HCT116 (cell line): ENCODE data around the gene SIL1.

Experiments used
- POLR2A ChIP-seq: IDR thresholded peaks from 2 replicates; pipeline ENCODE4 v1.7.0; 2011; ENCODE audit warnings: borderline replicate concordance; ENCODE audit not compliant: insufficient read depth, insufficient read length; ENCODE audit errors: extremely low read depth
- TF ChIP-seq, protein P1 (sequence below), 3 experiments: fragments of 200-600 bp in 1 of 3; sonication (generic) in 1 of 3; IDR thresholded peaks in 2 of 3; conservative IDR thresholded peaks in 1 of 3; 2 replicates each; pipeline ENCODE4 v1.5.1; 2012 to 2017; ENCODE audit warnings: low read depth in 2 of 3, low read length in 2 of 3, antibody characterized with exemption in 1 of 3, borderline replicate concordance in 1 of 3, control low read depth in 1 of 3, mild to moderate bottlenecking in 1 of 3, mixed read lengths in 1 of 3, mixed run types in 1 of 3, moderate library complexity in 1 of 3; ENCODE audit not compliant: insufficient read depth in 1 of 3

GRCh38 chr5:139158791-139159190, 39.4 kb downstream of the SIL1 start:
- TF ChIP-seq, protein P1, sequence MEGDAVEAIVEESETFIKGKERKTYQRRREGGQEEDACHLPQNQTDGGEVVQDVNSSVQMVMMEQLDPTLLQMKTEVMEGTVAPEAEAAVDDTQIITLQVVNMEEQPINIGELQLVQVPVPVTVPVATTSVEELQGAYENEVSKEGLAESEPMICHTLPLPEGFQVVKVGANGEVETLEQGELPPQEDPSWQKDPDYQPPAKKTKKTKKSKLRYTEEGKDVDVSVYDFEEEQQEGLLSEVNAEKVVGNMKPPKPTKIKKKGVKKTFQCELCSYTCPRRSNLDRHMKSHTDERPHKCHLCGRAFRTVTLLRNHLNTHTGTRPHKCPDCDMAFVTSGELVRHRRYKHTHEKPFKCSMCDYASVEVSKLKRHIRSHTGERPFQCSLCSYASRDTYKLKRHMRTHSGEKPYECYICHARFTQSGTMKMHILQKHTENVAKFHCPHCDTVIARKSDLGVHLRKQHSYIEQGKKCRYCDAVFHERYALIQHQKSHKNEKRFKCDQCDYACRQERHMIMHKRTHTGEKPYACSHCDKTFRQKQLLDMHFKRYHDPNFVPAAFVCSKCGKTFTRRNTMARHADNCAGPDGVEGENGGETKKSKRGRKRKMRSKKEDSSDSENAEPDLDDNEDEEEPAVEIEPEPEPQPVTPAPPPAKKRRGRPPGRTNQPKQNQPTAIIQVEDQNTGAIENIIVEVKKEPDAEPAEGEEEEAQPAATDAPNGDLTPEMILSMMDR (IDR thresholded peaks at IDR 0.05 in 2 of 3, conservative IDR thresholded peaks at IDR 0.05 in 1 of 3; ENCODE audit: borderline replicate concordance in 1 of 3, insufficient read depth in 1 of 3, low read depth in 2 of 3, low read length in 2 of 3) = no peak
- no peak for TF ChIP-seq POLR2A
